Liver (tissue), 9 donors: ENCODE results near the gene PKP4. TPM values are rescaled to one million over a fixed set of nuclear protein-coding genes. Genes with fewer than 3 reads are reported as not detected.

Experiments
- DNase-seq: peaks from one replicate; pipeline ENCODE4 v3.0.0-alpha.2; 2017; ENCODE audit warnings: low spot score
- H3K27ac ChIP-seq, 2 donors: one replicate each; pipeline ENCODE4 v1.7.0; 2013; ENCODE audit warnings: inconsistent platforms in 2 of 2, low read length in 2 of 2, control low read depth in 1 of 2, low read depth in 1 of 2, mild to moderate bottlenecking in 1 of 2
- H3K27me3 ChIP-seq, 4 donors: one replicate each; pipeline versions ENCODE4 v1.6.1 to v1.7.0; 2013; ENCODE audit warnings: low read length in 3 of 4, inconsistent platforms in 1 of 4, mild to moderate bottlenecking in 1 of 4, moderate library complexity in 1 of 4; ENCODE audit not compliant: control insufficient read depth in 4 of 4, insufficient read depth in 4 of 4
- H3K36me3 ChIP-seq, 4 donors: one replicate each; pipeline versions ENCODE4 v1.6.1 to v1.7.0; 2013; ENCODE audit warnings: low read length in 3 of 4, mild to moderate bottlenecking in 3 of 4, low read depth in 1 of 4, moderate library complexity in 1 of 4; ENCODE audit not compliant: control insufficient read depth in 4 of 4, insufficient read depth in 3 of 4
- H3K4me1 ChIP-seq, 4 donors: one replicate each; pipeline versions ENCODE4 v1.6.1 to v1.7.0; 2013; ENCODE audit warnings: low read length in 3 of 4, mild to moderate bottlenecking in 3 of 4, moderate library complexity in 1 of 4; ENCODE audit not compliant: control insufficient read depth in 4 of 4, insufficient read depth in 4 of 4
- H3K4me3 ChIP-seq, 3 donors: one replicate each; pipeline versions ENCODE4 v1.6.1 to v1.7.0; 2013; ENCODE audit warnings: low read length in 3 of 3, control low read depth in 1 of 3, low read depth in 1 of 3, mild to moderate bottlenecking in 1 of 3
- H3K9ac ChIP-seq, 2 donors: one replicate each; pipeline ENCODE4 v1.7.0; 2013; ENCODE audit warnings: low read length in 2 of 2, mild to moderate bottlenecking in 2 of 2, moderate library complexity in 2 of 2, control low read depth in 1 of 2, low read depth in 1 of 2
- H3K9me3 ChIP-seq, 4 donors: one replicate each; pipeline versions ENCODE4 v1.6.1 to v1.7.0; 2013; ENCODE audit warnings: low read length in 3 of 4; ENCODE audit not compliant: control insufficient read depth in 4 of 4
- ATF3 ChIP-seq: IDR thresholded peaks from 2 replicates; pipeline ENCODE4 v1.6.1; 2016; ENCODE audit warnings: antibody characterized with exemption
- CTCF ChIP-seq: fragments of 150-350 bp; IDR thresholded peaks from 2 replicates; pipeline ENCODE4 v1.5.1; 2017; ENCODE audit warnings: improper control_type of control experiment, low read depth, low read length; ENCODE audit not compliant: missing input control
- EGR1 ChIP-seq, 2 donors: IDR thresholded peaks; 2 replicates each; pipeline ENCODE4 v1.6.1; 2016 to 2018; ENCODE audit warnings: antibody characterized with exemption in 2 of 2, low read depth in 2 of 2
- FOXA1 ChIP-seq: IDR thresholded peaks from 2 replicates; pipeline ENCODE4 v1.6.1; 2016; ENCODE audit warnings: antibody characterized with exemption
- GABPA ChIP-seq, 2 donors: IDR thresholded peaks in 1 of 2; conservative IDR thresholded peaks in 1 of 2; 2 replicates each; pipeline ENCODE4 v1.6.1; 2016; ENCODE audit warnings: antibody characterized with exemption in 2 of 2, mild to moderate bottlenecking in 1 of 2, moderate library complexity in 1 of 2
- HNF4A ChIP-seq, 2 donors: conservative IDR thresholded peaks; 2 replicates each; pipeline ENCODE4 v1.6.1; 2016; ENCODE audit warnings: antibody characterized with exemption in 2 of 2, mild to moderate bottlenecking in 2 of 2
- HNF4G ChIP-seq: IDR thresholded peaks from 2 replicates; pipeline ENCODE4 v1.6.1; 2016; ENCODE audit warnings: antibody characterized with exemption
- MAX ChIP-seq: IDR thresholded peaks from 2 replicates; pipeline ENCODE4 v1.6.1; 2016; ENCODE audit warnings: antibody characterized with exemption
- NR2F2 ChIP-seq: IDR thresholded peaks from 2 replicates; pipeline ENCODE4 v1.6.1; 2016; ENCODE audit warnings: antibody characterized with exemption
- RAD21 ChIP-seq, 2 donors: IDR thresholded peaks; 2 replicates each; pipeline ENCODE4 v1.6.1; 2016; ENCODE audit warnings: antibody characterized with exemption in 2 of 2, mild to moderate bottlenecking in 2 of 2
- REST ChIP-seq: IDR thresholded peaks from 2 replicates; pipeline ENCODE4 v1.6.1; 2016; ENCODE audit warnings: antibody characterized with exemption, mild to moderate bottlenecking
- RXRA ChIP-seq, 2 donors: IDR thresholded peaks; 2 replicates each; pipeline ENCODE4 v1.6.1; 2017 to 2018; ENCODE audit warnings: antibody characterized with exemption in 2 of 2, mild to moderate bottlenecking in 1 of 2
- TAF1 ChIP-seq: conservative IDR thresholded peaks from 2 replicates; pipeline ENCODE4 v1.6.1; 2016; ENCODE audit warnings: antibody characterized with exemption, mild to moderate bottlenecking
- YY1 ChIP-seq: IDR thresholded peaks from 2 replicates; pipeline ENCODE4 v1.6.1; 2016; ENCODE audit warnings: antibody characterized with exemption, mild to moderate bottlenecking
- ZBTB33 ChIP-seq: IDR thresholded peaks from 2 replicates; pipeline ENCODE4 v1.6.1; 2016; ENCODE audit warnings: antibody characterized with exemption
- WGBS: extraction: QIAGEN DNeasy Blood & Tissue Kit; methylation state at CpG from one replicate; pipeline ENCODE4 v1.1.7; 2013; 5-methylcytosine and 5-hydroxymethylcytosine counted together
- polyA plus RNA-seq, 2 donors: library from polyadenylated mRNA; stranded (reverse) in 1 of 2; unstranded in 1 of 2; fragments of 200-250 nt in 1 of 2; fragments of >200 nt in 1 of 2; fragmentation: Nextera tagmentation in 1 of 2; extraction: Ambion mirVana in 1 of 2; gene quantifications; one replicate each; pipeline versions ENCODE4 v1.2.1 to v1.2.3, GENCODE V29; 2013 to 2015
- total RNA-seq, 2 donors: library from RNA; depleted of rRNA; stranded (reverse); fragments of >200 nt; gene quantifications; one replicate each; pipeline ENCODE4 v1.2.3, GENCODE V29; 2014
- donor health status: healthy.
- donor health status: healthy.
- donor health status: healthy.
- donor health status: healthy.
- donor health status: healthy.

Gene PKP4
- total and polyA plus RNA-seq, 4 donors: 7.7 to 33.8 (median 19.0) TPM

GRCh38 chr2:158457092-158457825 is 507 bp downstream of the PKP4 start:
- H3K4me3 ChIP-seq: peak overlapping the region; percentile 74 to 91 (median 79)
- H3K9me3 ChIP-seq: no peaks in the 10 kb centered on the region
- H3K27ac ChIP-seq: peak overlapping the region; percentile 92 to 96
- no peaks in the 10 kb centered on the region for H3K27me3 ChIP-seq
- DNase-seq: peak; percentile 60
- no peaks in the 10 kb centered on the region for H3K36me3 ChIP-seq
- peaks cover 0 to 36% (median 34%) of the 10 kb centered on the region in 4 donors for H3K4me1 ChIP-seq
- H3K9ac ChIP-seq: peak overlapping the region; percentile 10 to 43
- no peak for TF ChIP-seq RXRA (IDR thresholded peaks at IDR 0.05)
- no peak for TF ChIP-seq YY1
- TF ChIP-seq RAD21 (IDR thresholded peaks at IDR 0.05): peak in 1 of 2 donors; percentile 19
- no peak for TF ChIP-seq TAF1
- TF ChIP-seq GABPA (IDR thresholded peaks at IDR 0.05 in 1 of 2, conservative IDR thresholded peaks at IDR 0.05 in 1 of 2): no peak
- TF ChIP-seq MAX: no peak
- TF ChIP-seq FOXA1: no peak
- no peak for TF ChIP-seq HNF4G
- no peak for TF ChIP-seq ATF3
- TF ChIP-seq ZBTB33: no peak
- TF ChIP-seq REST: no peak
- no peak for TF ChIP-seq HNF4A (conservative IDR thresholded peaks at IDR 0.05)
- no peak for TF ChIP-seq EGR1 (IDR thresholded peaks at IDR 0.05; ENCODE audit: low read depth in 2 of 2)
- TF ChIP-seq CTCF: peak; percentile 0
- TF ChIP-seq NR2F2: no peak
- under 1% methylated on average over 84 of the region's 84 CpGs for WGBS
